SK-N-SH treated with all-trans-retinoic acid at 6 μM for 48 hours (cell line): ENCODE data around the gene SUGCT.

Source experiments
- ATAC-seq: fragments of 200-7000 bp; cut with Tn5 transposase; 3 replicates; pipeline ENCODE4 v1.9.1; 2020; ENCODE audit warnings: mild to moderate bottlenecking, moderate library complexity
- CREB5 ChIP-seq: fragments of 250-450 bp; sonication (Bioruptor Pico); IDR thresholded peaks from 2 replicates; pipeline ENCODE4 v1.5.1; 2020; ENCODE audit warnings: low read depth, mild to moderate bottlenecking, moderate library complexity
- CSDC2 ChIP-seq: fragments of 250-450 bp; sonication (Bioruptor Pico); IDR thresholded peaks from 2 replicates; pipeline ENCODE4 v1.5.0; 2020; ENCODE audit warnings: mild to moderate bottlenecking, moderate library complexity
- ESRRG ChIP-seq: fragments of 250-450 bp; sonication (Bioruptor Pico); IDR thresholded peaks from 2 replicates; pipeline ENCODE4 v1.6.1; 2021; ENCODE audit warnings: mild to moderate bottlenecking
- GLIS3 ChIP-seq: fragments of 250-450 bp; sonication (Bioruptor Pico); IDR thresholded peaks from 2 replicates; pipeline ENCODE4 v1.5.0; 2020; ENCODE audit warnings: mild to moderate bottlenecking, moderate library complexity
- OSR1 ChIP-seq: fragments of 250-450 bp; sonication (Bioruptor Pico); IDR thresholded peaks from 2 replicates; pipeline ENCODE4 v1.8.0; 2022; ENCODE audit warnings: moderate library complexity, mild to moderate bottlenecking, inconsistent platforms
- PATZ1 ChIP-seq: fragments of 250-450 bp; sonication (Bioruptor Pico); IDR thresholded peaks from 2 replicates; pipeline ENCODE4 v1.8.0; 2020; ENCODE audit warnings: mild to moderate bottlenecking, moderate library complexity, borderline replicate concordance
- POU6F1 ChIP-seq: fragments of 250-450 bp; sonication (Bioruptor Pico); IDR thresholded peaks from 2 replicates; pipeline ENCODE4 v1.8.0; 2021; ENCODE audit warnings: low read depth, mild to moderate bottlenecking, moderate library complexity, borderline replicate concordance
- SNAI2 ChIP-seq: fragments of 250-450 bp; sonication (Bioruptor Pico); IDR thresholded peaks from 2 replicates; pipeline ENCODE4 v1.5.0; 2020; ENCODE audit warnings: mild to moderate bottlenecking, moderate library complexity
- TCF4 ChIP-seq: fragments of 250-450 bp; sonication (Bioruptor Pico); IDR thresholded peaks from 2 replicates; pipeline ENCODE4 v1.8.0; 2021; ENCODE audit warnings: mild to moderate bottlenecking, moderate library complexity, borderline replicate concordance
- TSHZ2 ChIP-seq: fragments of 250-450 bp; sonication (Bioruptor Pico); IDR thresholded peaks from 2 replicates; pipeline ENCODE4 v1.5.0; 2020; ENCODE audit warnings: mild to moderate bottlenecking, moderate library complexity
- ZFP30 ChIP-seq: fragments of 450-650 bp; formaldehyde crosslinking; IDR thresholded peaks from 2 replicates; pipeline ENCODE4 v1.5.0; 2022; ENCODE audit warnings: mild to moderate bottlenecking, moderate library complexity
- ZNF565 ChIP-seq: fragments of 450-650 bp; formaldehyde crosslinking; conservative IDR thresholded peaks from 2 replicates; pipeline ENCODE4 v1.5.0; 2020; ENCODE audit warnings: low read depth, mild to moderate bottlenecking, moderate library complexity

Gene SUGCT

GRCh38 chr7:40848541-40849221 is 713.9 kb downstream of the SUGCT start:
- no peak for ATAC-seq
- no peak for TF ChIP-seq TSHZ2 (CRISPR knock-in tag)
- TF ChIP-seq PATZ1 (CRISPR knock-in tag) = no peak
- TF ChIP-seq, all 23 proteins: peak for 0

GRCh38 chr7:40850017-40850416 is 715.2 kb downstream of the SUGCT start:
- no peak for ATAC-seq
- no peak for TF ChIP-seq OSR1 (CRISPR knock-in tag)
- no peak for TF ChIP-seq SNAI2 (CRISPR knock-in tag)
- no peak for TF ChIP-seq ZFP30 (CRISPR knock-in tag)
- no peak for TF ChIP-seq CREB5
- TF ChIP-seq ESRRG = no peak

- TF ChIP-seq POU6F1 (CRISPR knock-in tag) (no peak), GLIS3 (CRISPR knock-in tag) (no peak), ZNF565 (no peak), CREB5 (no peak), PATZ1 (CRISPR knock-in tag) (no peak), TCF4 (CRISPR knock-in tag) (no peak), CSDC2 (CRISPR knock-in tag) (no peak), TSHZ2 (CRISPR knock-in tag) (no peak), ESRRG (no peak)
- no peak for ATAC-seq
Measured at GRCh38 chr7:40851001-40851400, 716.2 kb downstream of the SUGCT start.
